ENCODE results near the gene KLHL13.
"Not testable (repeated sequence)": the region's sequence is repeated elsewhere in the genome, so short reads cannot be mapped to it uniquely, and the experiment has no call there.

The KLHL13 gene

DNA sequence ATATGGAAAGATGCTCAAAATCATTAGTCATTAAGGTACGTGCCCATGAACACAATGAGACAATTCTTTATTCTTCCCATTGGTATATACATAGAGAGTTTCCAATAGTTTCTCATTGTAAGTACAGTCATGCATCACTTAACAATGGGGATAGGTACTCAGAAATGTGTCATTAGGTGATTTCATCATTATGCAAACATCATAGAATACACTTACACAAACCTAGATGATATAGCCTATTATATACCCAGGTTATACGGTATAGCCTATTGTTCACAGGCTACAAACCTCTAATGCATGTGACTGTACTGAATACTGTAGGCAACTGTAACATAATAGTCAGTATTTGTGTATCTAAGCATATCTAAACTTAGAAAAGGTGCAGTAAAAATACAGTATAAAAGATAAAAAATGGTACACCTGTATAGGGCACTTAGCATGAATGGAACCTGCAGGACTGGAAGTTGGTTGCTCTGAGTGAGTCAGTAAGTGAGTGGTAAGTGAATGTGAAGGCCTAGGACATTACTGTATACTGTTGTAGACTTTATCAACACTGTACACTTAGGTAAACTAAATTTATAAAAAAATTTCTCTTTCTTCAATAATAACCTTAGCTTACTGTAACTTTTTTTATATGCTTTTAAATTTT, 49.6 kb downstream of the KLHL13 start:
- DNase-seq, result no peak

DNA sequence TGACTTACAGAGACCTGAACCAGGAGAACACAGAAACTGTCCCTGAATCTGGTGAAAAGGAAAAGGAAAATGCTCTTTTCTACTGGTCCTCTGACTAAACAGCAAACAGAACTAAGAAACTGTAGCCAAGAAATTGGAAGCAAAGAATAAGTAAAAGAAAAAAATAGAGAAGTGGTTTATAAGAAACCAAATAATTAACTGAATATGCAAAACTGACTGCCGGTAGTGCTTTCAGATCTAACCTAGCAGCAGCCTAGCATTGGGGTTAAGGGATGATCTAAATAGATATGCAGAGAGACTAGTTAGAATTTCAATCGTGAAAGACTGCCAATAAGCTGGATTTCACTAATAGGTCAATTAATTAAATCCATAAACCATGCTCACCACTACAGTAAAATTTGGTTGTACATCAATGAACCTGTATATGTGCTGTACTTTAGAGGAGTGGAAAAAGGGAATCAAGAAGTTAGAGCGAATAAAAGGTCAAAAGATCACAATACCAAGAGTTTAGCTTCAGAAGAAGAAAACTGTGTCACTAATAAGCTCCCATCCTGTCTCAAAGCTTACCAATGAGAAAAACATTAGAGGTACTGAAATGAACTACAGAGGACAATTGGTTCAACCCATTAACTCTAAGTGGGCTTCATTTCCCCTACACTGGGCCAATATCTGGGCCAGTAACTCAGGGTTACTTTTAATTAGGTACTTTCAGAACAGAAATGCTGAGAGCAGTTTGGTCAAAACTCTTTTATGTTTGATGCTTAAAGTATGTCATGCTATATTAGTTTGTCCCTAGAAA, 53.6 kb downstream of the KLHL13 start:
- no peak for DNase-seq

DNA sequence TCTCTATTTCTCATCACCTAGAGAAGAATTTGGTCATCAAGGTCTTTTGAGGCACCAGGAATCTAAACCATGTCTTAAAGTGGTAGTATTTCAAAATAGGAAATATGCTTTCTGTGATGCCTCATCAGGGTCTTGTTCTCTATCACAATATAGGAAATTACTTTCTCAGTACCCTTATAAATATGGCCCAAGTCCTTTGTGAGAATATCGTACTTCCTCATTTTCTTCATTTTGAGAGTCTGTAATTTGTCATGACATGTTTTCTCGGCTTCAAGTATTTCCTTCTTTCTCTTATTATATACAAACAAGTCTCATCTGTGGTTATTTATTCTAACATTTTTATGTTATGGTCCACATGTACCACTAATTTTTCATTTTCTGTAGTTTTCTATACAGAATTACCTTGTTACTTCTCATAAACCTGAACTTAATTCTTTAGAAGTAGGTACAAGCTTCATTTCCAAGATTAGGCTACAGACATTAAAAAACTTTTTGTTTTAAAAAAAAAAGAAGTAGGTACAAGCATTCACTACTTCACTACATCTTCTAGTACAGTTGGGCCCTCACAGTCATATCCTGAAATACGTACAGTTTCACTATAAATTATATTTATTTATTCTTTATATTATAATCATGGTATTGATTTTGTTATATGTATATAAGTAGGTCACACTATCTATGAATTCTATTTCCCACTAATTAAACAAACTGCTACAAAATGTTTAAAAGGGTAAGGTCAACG, 54.4 kb downstream of the KLHL13 start:
- DNase-seq, result no peak

GRCh38 chrX:118058924-118059323, 57.7 kb downstream of the KLHL13 start:
- DNase-seq, result no peak

DNA sequence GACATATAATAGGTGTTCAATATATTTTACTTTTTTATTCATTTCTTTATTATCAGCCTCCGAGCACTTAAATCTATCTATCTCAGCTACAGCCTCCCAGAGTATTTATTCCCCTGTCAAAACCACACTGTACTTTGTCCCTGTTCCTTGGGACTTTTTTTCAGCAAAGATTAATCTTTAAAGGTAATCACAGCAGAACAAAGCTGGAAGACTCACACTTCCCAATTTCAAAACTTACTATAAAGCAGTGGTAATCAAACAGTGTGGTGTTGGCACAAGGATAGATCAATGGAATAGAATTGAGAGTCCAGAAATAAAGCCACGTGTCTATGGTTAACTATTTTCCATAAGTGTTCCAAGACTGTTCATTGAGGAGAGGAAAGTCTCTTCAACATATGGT, 59.7 kb downstream of the KLHL13 start:
- DNase-seq, result no peak

- DNase-seq, result peak; percentile 20
Observed at GRCh38 chrX:118049713-118050112, 66.9 kb downstream of the KLHL13 start.

DNA sequence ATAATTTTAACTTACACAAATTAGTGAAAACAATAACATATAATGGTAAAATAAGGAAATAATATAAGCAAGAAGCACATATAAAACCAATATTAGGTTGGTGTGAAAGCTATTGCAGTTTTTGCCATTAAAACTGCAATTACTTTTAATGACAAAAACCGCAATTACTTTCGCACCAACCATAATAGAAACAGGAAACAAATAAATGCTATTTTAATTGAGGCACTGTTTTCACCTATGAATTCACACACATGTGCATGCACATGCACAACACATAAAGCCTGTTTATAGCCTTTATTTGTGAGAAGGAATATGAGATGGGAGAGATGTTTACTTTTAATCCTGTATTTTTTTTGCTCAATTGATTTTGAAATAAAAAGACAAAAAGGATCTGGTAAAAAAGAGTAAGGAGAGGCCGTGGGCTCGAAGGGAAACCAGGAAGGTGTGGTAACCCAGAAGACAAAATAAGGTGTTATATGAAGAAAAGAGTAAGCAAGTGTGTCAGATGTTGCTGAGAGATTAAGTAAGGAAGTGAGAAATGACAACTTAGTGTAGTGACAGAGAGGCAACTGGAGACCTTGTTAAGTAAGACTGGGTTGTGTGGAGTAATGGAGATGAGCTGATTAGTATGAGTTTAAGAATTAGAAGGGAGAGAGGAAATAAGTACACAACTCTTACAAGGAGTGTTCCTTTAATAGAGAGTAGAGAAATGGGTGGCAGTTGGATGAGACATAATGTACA, 69.0 kb downstream of the KLHL13 start:
- DNase-seq, result no peak

- DNase-seq, result no peak
Observed at GRCh38 chrX:118039591-118039990, 77.0 kb downstream of the KLHL13 start.

GRCh38 chrX:118038614-118039365, 77.8 kb downstream of the KLHL13 start:
- no peak for DNase-seq

DNA sequence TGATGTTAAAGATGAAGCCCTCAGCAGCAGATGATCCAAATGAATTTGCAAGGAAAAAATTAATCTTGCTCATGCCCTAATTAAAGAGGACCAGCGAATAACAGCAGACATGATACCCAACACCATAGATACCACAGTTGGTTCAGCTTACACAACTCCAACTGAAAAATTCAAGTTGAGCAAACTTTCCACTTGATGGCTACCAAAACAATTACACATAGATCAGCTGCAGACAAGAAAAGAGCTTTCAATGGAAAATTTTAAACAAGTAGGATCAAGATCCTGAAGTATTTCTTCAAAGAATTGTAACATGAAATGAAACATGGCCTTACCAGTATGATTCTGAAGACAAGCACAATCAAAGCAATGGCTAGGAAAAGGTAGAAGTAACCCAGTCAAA, 90.0 kb downstream of the KLHL13 start:
- DNase-seq, result no peak

DNA sequence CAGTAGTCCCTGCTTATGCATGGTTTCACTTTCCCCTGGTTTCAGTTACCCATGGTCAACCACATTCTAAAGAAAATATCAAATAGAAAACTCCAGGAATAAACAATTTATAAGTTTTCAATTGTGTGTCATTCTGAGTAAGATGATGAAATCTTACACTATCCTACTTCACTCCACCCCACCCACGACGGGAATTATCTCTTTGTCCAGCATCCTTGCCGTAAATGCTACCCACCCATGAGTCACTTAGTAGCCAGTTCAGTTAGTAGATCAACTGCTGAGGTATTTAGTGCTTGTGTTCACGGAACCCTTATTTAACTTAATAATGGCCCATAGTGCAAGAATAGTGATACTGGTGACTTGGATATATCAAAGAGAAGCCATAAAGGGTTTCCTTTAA, 91.4 kb downstream of the KLHL13 start:
- no peak for DNase-seq

GRCh38 chrX:118024482-118024881, 92.1 kb downstream of the KLHL13 start:
- DNase-seq, result no peak

GRCh38 chrX:118022753-118023152, 93.9 kb downstream of the KLHL13 start:
- DNase-seq, result no peak

- DNase-seq, result no peak
Observed at GRCh38 chrX:118016422-118016821, 100.2 kb downstream of the KLHL13 start.

DNA sequence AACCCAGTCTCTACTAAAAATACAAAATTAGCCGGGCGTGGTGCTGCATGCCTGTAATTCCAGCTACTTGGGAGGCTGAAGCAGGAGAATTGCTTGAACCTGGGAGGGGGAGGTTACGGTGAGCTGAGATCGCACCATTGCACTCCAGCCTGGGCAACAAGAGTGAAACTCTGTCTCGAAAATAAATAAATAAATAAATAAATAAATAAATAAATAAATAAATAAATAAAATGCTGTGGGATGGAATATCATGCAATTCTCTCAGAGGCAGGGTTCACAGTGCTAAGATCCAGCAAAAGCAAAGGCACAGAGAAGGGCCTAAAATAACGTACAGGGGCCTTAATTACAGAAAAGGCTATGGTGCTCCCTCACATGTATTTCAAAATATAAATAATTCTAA, 114.2 kb downstream of the KLHL13 start:
- DNase-seq, result not testable (repeated sequence)

DNA sequence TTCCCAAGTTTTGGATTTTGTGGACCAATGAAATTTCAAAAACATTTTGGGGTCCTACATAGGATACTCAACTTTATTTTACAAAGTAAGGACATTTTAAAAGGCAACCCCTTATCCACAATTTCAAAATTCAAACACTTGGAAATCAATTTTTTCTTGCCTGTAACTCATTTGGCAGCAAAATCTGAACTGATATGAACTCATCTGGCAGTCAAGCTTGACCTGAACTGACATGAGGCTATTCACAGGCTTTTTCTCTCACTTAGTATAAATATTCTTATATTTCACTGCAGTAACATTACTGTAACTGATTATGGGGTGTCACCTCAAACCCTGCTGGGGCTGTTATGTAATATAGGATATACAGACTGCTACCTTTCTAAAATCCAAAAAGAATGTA, 116.1 kb downstream of the KLHL13 start:
- DNase-seq, result no peak

- no peak for DNase-seq
Observed at GRCh38 chrX:117998171-117998570, 118.4 kb downstream of the KLHL13 start.

GRCh38 chrX:117996918-117997480, 119.6 kb downstream of the KLHL13 start:
- DNase-seq, result no peak

GRCh38 chrX:117996408-117996807, 120.2 kb downstream of the KLHL13 start:
- DNase-seq, result no peak

DNA sequence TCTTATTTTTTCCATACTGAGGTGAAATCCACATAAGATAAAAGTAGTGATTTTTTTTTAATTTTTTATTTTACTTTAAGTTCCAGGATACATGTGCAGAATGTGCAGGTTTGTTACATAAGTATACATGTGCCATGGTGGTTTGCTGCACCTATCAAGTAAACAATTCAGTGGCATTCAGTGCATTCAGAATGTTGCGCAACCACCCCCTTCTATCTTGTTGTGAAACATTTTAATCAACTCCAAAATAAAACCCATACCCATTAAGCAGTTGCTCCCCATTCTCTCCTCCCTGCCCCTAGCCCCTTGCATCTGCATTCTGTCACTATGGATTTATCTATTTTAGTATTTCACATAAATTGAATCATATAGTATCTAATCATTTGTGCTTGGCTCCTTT, 121.2 kb downstream of the KLHL13 start:
- no peak for DNase-seq

DNA sequence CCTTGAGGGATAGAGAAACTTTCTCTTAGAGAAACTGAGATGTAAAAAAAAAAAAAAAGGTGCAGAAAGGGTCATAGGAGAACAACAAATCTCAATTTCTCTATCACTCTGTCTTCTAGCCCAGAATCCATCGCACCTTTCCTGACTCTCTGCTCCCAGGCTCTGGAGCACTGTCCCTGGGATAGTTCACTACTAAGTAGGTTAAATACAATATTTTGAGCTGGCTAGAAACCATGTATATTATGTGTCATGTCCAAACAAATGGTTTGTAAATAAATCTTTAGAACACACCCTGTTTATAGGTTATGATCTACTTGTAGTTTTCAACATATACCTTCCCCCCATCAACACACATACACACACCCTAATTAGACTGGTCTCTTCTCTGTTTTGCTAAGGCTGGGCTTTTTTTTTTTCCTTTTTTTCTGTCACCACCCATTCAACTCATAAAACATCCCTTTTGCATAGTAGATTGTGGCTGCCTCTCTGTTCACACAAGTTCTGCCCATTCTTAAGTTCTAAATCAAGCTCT, 124.4 kb downstream of the KLHL13 start:
- DNase-seq, result no peak

DNA sequence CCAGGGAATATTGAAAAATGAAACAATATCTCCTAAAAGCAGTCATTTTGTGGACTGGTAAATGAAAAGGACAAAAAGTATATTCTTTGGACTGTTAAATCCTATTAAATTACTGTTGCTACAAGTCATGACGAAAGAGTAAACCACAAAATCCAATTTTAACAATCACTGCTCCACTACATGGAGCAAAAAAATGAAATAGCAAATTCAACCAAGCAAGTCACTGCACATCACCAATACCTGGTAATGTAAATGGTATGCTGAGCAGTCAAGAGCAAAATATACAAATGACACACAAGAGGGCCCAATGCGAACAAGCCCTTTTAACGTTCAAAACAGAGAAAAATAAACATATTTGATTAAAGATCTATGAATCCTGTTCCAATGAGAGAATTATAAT, 126.2 kb downstream of the KLHL13 start:
- DNase-seq, result no peak

All from hematopoietic multipotent progenitor cell treated with erythropoietin and hydrocortisone succinate and interleukin-3 and kit ligand, for 8 days (in vitro differentiated cells).